ENCODE data around the gene BUD31.

DNA sequence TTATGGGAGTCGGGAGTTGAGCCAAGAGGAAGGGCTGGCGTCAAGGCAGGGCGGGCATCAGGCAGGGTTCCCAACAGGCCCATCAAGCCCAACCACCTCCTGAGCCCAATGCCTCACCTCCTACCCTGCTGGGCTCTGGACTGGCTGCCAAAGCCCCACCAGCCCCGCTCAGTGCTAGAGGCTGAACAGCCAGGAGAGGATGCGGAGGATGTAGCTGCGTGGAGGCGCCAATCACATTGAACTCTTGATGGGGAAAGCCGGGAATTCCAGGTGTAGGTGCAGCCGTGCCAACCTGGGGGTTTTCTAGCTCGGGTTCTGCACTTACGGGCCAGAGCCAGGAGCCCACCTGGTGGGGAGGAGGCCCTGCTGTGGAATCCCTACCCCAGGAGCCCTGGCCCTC is 44.3 kb downstream of the BUD31 start:
- TF ChIP-seq, protein P1, sequence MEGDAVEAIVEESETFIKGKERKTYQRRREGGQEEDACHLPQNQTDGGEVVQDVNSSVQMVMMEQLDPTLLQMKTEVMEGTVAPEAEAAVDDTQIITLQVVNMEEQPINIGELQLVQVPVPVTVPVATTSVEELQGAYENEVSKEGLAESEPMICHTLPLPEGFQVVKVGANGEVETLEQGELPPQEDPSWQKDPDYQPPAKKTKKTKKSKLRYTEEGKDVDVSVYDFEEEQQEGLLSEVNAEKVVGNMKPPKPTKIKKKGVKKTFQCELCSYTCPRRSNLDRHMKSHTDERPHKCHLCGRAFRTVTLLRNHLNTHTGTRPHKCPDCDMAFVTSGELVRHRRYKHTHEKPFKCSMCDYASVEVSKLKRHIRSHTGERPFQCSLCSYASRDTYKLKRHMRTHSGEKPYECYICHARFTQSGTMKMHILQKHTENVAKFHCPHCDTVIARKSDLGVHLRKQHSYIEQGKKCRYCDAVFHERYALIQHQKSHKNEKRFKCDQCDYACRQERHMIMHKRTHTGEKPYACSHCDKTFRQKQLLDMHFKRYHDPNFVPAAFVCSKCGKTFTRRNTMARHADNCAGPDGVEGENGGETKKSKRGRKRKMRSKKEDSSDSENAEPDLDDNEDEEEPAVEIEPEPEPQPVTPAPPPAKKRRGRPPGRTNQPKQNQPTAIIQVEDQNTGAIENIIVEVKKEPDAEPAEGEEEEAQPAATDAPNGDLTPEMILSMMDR (IDR thresholded peaks at IDR 0.05) = no peak
- TF ChIP-seq EP300 (IDR thresholded peaks at IDR 0.05; ENCODE audit: low read depth) = no peak

All from transverse colon (tissue), 3 donors.